ENCODE results near the gene TRIB2. TPM values are rescaled to one million over a fixed set of nuclear protein-coding genes. Genes with fewer than 3 reads are reported as not detected.

TRIB2 gene
- total RNA-seq, 1 experiment from 2014 or later: 100.0 TPM

DNA sequence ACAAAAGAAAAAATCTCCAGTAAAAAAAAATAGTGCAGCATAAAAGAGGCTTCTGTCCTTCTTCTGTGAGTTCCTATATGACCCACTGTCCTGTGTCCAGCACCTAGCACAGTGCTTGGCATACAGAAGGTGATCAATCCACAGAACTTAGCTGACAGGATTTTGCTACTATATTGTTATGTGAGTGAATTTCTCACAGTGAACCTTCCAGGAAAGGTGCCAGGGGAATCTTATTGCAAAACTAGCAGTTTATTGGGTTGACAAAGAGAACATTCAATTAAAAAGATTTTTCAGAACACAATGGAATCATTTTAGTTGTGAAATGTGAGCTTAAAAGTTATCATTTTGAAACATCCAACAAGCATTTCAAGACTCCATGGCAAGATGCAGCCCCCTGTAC lies 12.4 kb upstream of the TRIB2 start:
- no peak for DNase-seq (ENCODE audit: low spot score)
- no TSS peak for BruUV-seq (replicated peaks)
- intact Hi-C loops (cut with micrococcal nuclease; ENCODE audit: unreplicated experiment): loop anchor here (5.0 to 10.0 kb wide), 2 partner anchors 147 to 420 kb away; no protein-coding TSS in a partner anchor
- H3K27ac ChIP-seq (ENCODE audit: low read depth, low read length, poor library complexity, severe bottlenecking): peak overlapping the region; percentile 67
- POLR2A ChIA-PET (ENCODE audit: low non-redundant PET): no interaction called here
- H3K9me3 ChIP-seq (ENCODE audit: low read depth, low read length, poor library complexity, severe bottlenecking): no peaks in the 10 kb centered on the region
- H3K36me3 ChIP-seq (ENCODE audit: insufficient read depth, low read length, poor library complexity, severe bottlenecking): no peaks in the 10 kb centered on the region
- H3K4me1 ChIP-seq (ENCODE audit: insufficient read depth, low read length, poor library complexity, severe bottlenecking): peaks cover 40% of the 10 kb centered on the region
- TF ChIP-seq CTCF (conservative IDR thresholded peaks at IDR 0.05; ENCODE audit: low read depth, low read length): no peak
- TF ChIP-seq EZH2 (IDR thresholded peaks at IDR 0.05; ENCODE audit: borderline replicate concordance, low read depth, low read length, poor library complexity, severe bottlenecking): no peak
- H3K27me3 ChIP-seq (replicated peaks; ENCODE audit: insufficient read depth, low read depth, low read length, poor library complexity): no peaks in the 10 kb centered on the region
- H3K4me3 ChIP-seq (ENCODE audit: low read depth, low read length, poor library complexity, severe bottlenecking): no peak overlapping the region
- CTCF ChIA-PET: no interaction called here

- CTCF ChIA-PET: no interaction called here
These were observed 11.5 kb upstream of the TRIB2 start for GRCh38 chr2:12705230-12705629.

DNA sequence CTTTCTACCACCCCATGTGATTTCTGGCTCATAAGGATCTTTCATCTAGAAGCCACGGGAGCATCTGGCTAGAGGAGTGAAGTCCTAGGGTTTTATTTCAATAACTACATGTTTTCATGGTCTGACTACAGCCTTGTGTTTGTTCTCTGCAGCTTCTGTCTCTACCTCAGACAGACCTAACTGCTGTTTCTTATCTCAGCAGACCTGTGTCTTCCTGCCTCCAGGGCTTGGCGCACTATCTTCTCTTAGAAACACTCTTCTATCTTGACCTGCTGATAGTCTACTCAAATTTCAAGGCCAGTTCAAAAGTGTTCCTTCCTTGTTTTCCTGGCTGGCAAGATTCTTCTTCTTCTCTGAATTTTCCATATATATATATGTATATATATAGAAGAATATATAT lies 11.0 kb upstream of the TRIB2 start:
- Histone ChIP-seq H3K4me1 (ENCODE audit: insufficient read depth, low read length, poor library complexity, severe bottlenecking) (peaks cover 38% of the 10 kb centered on the region), H3K36me3 (ENCODE audit: insufficient read depth, low read length, poor library complexity, severe bottlenecking) (no peaks in the 10 kb centered on the region), H3K27ac (ENCODE audit: low read depth, low read length, poor library complexity, severe bottlenecking) (no peak overlapping the region), H3K27me3 (replicated peaks; ENCODE audit: insufficient read depth, low read depth, low read length, poor library complexity) (no peaks in the 10 kb centered on the region), H3K9me3 (ENCODE audit: low read depth, low read length, poor library complexity, severe bottlenecking) (no peaks in the 10 kb centered on the region), H3K4me3 (ENCODE audit: low read depth, low read length, poor library complexity, severe bottlenecking) (no peak overlapping the region)
- CTCF ChIA-PET: no interaction called here
- no TSS peak for BruUV-seq (replicated peaks)
- intact Hi-C loops (cut with micrococcal nuclease; ENCODE audit: unreplicated experiment): loop anchor here (10.0 kb wide), 1 partner anchor 421 kb away; no protein-coding TSS in a partner anchor
- TF ChIP-seq EZH2 (IDR thresholded peaks at IDR 0.05; ENCODE audit: borderline replicate concordance, low read depth, low read length, poor library complexity, severe bottlenecking): no peak
- TF ChIP-seq CTCF (conservative IDR thresholded peaks at IDR 0.05; ENCODE audit: low read depth, low read length): no peak
- POLR2A ChIA-PET (ENCODE audit: low non-redundant PET): no interaction called here
- DNase-seq (ENCODE audit: low spot score): no peak

More at GRCh38 chr2:12705230-12705629, 11.5 kb upstream of the TRIB2 start:
- Histone ChIP-seq H3K9me3 (ENCODE audit: low read depth, low read length, poor library complexity, severe bottlenecking) (no peaks in the 10 kb centered on the region), H3K36me3 (ENCODE audit: insufficient read depth, low read length, poor library complexity, severe bottlenecking) (no peaks in the 10 kb centered on the region), H3K4me3 (ENCODE audit: low read depth, low read length, poor library complexity, severe bottlenecking) (no peak overlapping the region), H3K27me3 (replicated peaks; ENCODE audit: insufficient read depth, low read depth, low read length, poor library complexity) (no peaks in the 10 kb centered on the region), H3K27ac (ENCODE audit: low read depth, low read length, poor library complexity, severe bottlenecking) (no peak overlapping the region), H3K4me1 (ENCODE audit: insufficient read depth, low read length, poor library complexity, severe bottlenecking) (peaks cover 40% of the 10 kb centered on the region)
- no TSS peak for BruUV-seq (replicated peaks)
- intact Hi-C loops (cut with micrococcal nuclease; ENCODE audit: unreplicated experiment): loop anchor here (10.0 kb wide), 1 partner anchor 420 kb away; no protein-coding TSS in a partner anchor
- no peak for TF ChIP-seq EZH2 (IDR thresholded peaks at IDR 0.05; ENCODE audit: borderline replicate concordance, low read depth, low read length, poor library complexity, severe bottlenecking)
- DNase-seq (ENCODE audit: low spot score): no peak
- POLR2A ChIA-PET (ENCODE audit: low non-redundant PET): no interaction called here
